ENCODE data around the gene PRDX4.

PRDX4 gene

GRCh38 chrX:23667239-23668177 is at the start of gene PRDX4:
TSS of gene PRDX4 (plus strand) at chrX:23667493. CDS start at chrX:23667571, 78 bp downstream.
- TF ChIP-seq TAF1 (IDR thresholded peaks at IDR 0.05; ENCODE audit: low read depth) (peak; percentile 45; the same call in 1 of the 2 replicates), YY1 (IDR thresholded peaks at IDR 0.05; ENCODE audit: low read depth) (peak; percentile 36; the same call in 1 of the 2 replicates), CEBPB (IDR thresholded peaks at IDR 0.05) (peak; percentile 76), USF1 (IDR thresholded peaks at IDR 0.05) (peak; percentile 86), ZBTB7A (IDR thresholded peaks at IDR 0.05; ENCODE audit: low read depth) (no peak)

- TF ChIP-seq CEBPB (IDR thresholded peaks at IDR 0.05) = no peak
- TF ChIP-seq USF1 (IDR thresholded peaks at IDR 0.05) = no peak
- no peak for TF ChIP-seq ZBTB7A (IDR thresholded peaks at IDR 0.05; ENCODE audit: low read depth)
- TF ChIP-seq MAX (IDR thresholded peaks at IDR 0.05) = no peak
These were observed 45.5 kb upstream of the PRDX4 start for GRCh38 chrX:23621621-23622265.

- TF ChIP-seq FOXM1 (IDR thresholded peaks at IDR 0.05; ENCODE audit: borderline replicate concordance, low read depth) = no peak
- no peak for TF ChIP-seq TEAD4 (IDR thresholded peaks at IDR 0.05)
- TF ChIP-seq EGR1 (IDR thresholded peaks at IDR 0.05) = no peak
- no peak for TF ChIP-seq CREB1 (IDR thresholded peaks at IDR 0.05; ENCODE audit: low read depth)
- no peak for TF ChIP-seq ZBTB7A (IDR thresholded peaks at IDR 0.05; ENCODE audit: low read depth)
- no peak for TF ChIP-seq USF1 (IDR thresholded peaks at IDR 0.05)
- no peak for TF ChIP-seq EP300 (IDR thresholded peaks at IDR 0.05; ENCODE audit: borderline replicate concordance)
- no peak for TF ChIP-seq REST (IDR thresholded peaks at IDR 0.05; ENCODE audit: low read depth)
- no peak for TF ChIP-seq NFIC (IDR thresholded peaks at IDR 0.05)
- no peak for TF ChIP-seq CEBPB (IDR thresholded peaks at IDR 0.05)
- TF ChIP-seq TAF1 (IDR thresholded peaks at IDR 0.05; ENCODE audit: low read depth) = no peak
- TF ChIP-seq YY1 (IDR thresholded peaks at IDR 0.05; ENCODE audit: low read depth) = no peak
- no peak for TF ChIP-seq RAD21 (IDR thresholded peaks at IDR 0.05; ENCODE audit: low read depth)
- TF ChIP-seq TCF12 (IDR thresholded peaks at IDR 0.05; ENCODE audit: low read depth) = no peak
- no peak for TF ChIP-seq MAX (IDR thresholded peaks at IDR 0.05)
These were observed 43.5 kb upstream of the PRDX4 start for GRCh38 chrX:23623797-23624196.

GRCh38 chrX:23626651-23627050 is 40.6 kb upstream of the PRDX4 start:
- no peak for TF ChIP-seq REST (IDR thresholded peaks at IDR 0.05; ENCODE audit: low read depth)
- no peak for TF ChIP-seq CEBPB (IDR thresholded peaks at IDR 0.05)
- TF ChIP-seq RAD21 (IDR thresholded peaks at IDR 0.05; ENCODE audit: low read depth) = peak; percentile 15; the same call in 1 of the 2 replicates

- no peak for TF ChIP-seq TAF1 (IDR thresholded peaks at IDR 0.05; ENCODE audit: low read depth)
- no peak for TF ChIP-seq CEBPB (IDR thresholded peaks at IDR 0.05)
- no peak for TF ChIP-seq TEAD4 (IDR thresholded peaks at IDR 0.05)
- no peak for TF ChIP-seq ZBTB7A (IDR thresholded peaks at IDR 0.05; ENCODE audit: low read depth)
- no peak for TF ChIP-seq TCF12 (IDR thresholded peaks at IDR 0.05; ENCODE audit: low read depth)
- no peak for TF ChIP-seq NFIC (IDR thresholded peaks at IDR 0.05)
- TF ChIP-seq USF1 (IDR thresholded peaks at IDR 0.05) = no peak
- TF ChIP-seq RAD21 (IDR thresholded peaks at IDR 0.05; ENCODE audit: low read depth) = no peak
- TF ChIP-seq REST (IDR thresholded peaks at IDR 0.05; ENCODE audit: low read depth) = no peak
- no peak for TF ChIP-seq CREB1 (IDR thresholded peaks at IDR 0.05; ENCODE audit: low read depth)
These were observed 39.2 kb upstream of the PRDX4 start for GRCh38 chrX:23628131-23628530.

All from Ishikawa (cell line).